SU-DHL-6 (cell line): ENCODE data around the gene S100G.

ENCODE experiments used
- EZH2phosphoT487 ChIP-seq: fragments of 200-600 bp; sonication (generic), shearing (Covaris generic); conservative IDR thresholded peaks from 2 replicates; pipeline ENCODE4 v1.6.1; 2018; ENCODE audit warnings: mild to moderate bottlenecking, antibody characterized with exemption, low read length, moderate library complexity, mixed read lengths
- TF ChIP-seq, protein P1 (sequence below): fragments of 200-600 bp; sonication (generic); IDR thresholded peaks from one replicate; pipeline ENCODE4 v1.5.1; 2017; ENCODE audit warnings: antibody characterized with exemption, mild to moderate bottlenecking, low read length, moderate library complexity; ENCODE audit not compliant: insufficient read depth, poor library complexity, severe bottlenecking

DNA sequence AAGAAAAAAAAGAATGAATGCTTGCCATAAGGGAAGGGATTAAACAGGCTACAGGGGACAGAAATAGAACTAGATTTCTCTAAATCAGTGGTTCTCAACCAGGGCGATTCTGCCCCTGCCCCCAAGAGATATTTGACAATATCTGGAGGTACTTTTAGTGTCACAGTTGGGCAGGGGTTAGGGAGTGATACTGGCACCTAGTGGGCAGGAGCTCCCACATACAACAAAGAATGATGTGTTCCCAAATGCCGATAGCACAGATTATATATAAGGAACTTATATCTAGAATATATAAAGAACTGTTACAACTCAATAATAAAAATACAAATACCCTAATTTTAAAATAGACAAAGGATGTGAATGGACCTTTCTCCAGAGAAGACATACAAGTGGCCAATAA is 14.7 kb downstream of the S100G start:
- TF ChIP-seq, protein P1, sequence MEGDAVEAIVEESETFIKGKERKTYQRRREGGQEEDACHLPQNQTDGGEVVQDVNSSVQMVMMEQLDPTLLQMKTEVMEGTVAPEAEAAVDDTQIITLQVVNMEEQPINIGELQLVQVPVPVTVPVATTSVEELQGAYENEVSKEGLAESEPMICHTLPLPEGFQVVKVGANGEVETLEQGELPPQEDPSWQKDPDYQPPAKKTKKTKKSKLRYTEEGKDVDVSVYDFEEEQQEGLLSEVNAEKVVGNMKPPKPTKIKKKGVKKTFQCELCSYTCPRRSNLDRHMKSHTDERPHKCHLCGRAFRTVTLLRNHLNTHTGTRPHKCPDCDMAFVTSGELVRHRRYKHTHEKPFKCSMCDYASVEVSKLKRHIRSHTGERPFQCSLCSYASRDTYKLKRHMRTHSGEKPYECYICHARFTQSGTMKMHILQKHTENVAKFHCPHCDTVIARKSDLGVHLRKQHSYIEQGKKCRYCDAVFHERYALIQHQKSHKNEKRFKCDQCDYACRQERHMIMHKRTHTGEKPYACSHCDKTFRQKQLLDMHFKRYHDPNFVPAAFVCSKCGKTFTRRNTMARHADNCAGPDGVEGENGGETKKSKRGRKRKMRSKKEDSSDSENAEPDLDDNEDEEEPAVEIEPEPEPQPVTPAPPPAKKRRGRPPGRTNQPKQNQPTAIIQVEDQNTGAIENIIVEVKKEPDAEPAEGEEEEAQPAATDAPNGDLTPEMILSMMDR, result no peak
- no peak for TF ChIP-seq EZH2phosphoT487
